Fibroblast of mammary gland (primary cell): ENCODE results near the gene NAV3.
A peak's percentile ranks its signal among the peaks of the same experiment; 100 is the strongest.

Source experiments
- DNase-seq: peaks from one replicate; pipeline ENCODE4 v3.0.0-alpha.2; 2010; ENCODE audit warnings: low read depth
- H3K4me3 ChIP-seq: 2 replicates; pipeline ENCODE4 v1.5.1; 2011; ENCODE audit warnings: low read depth, mild to moderate bottlenecking, low read length, moderate library complexity; ENCODE audit not compliant: control insufficient read depth
- TF ChIP-seq, protein P1 (sequence below): conservative IDR thresholded peaks from 2 replicates; pipeline ENCODE4 v1.5.1; 2011; ENCODE audit warnings: low read depth, low read length, inconsistent platforms; ENCODE audit not compliant: control insufficient read depth, insufficient read depth

The NAV3 gene

DNA sequence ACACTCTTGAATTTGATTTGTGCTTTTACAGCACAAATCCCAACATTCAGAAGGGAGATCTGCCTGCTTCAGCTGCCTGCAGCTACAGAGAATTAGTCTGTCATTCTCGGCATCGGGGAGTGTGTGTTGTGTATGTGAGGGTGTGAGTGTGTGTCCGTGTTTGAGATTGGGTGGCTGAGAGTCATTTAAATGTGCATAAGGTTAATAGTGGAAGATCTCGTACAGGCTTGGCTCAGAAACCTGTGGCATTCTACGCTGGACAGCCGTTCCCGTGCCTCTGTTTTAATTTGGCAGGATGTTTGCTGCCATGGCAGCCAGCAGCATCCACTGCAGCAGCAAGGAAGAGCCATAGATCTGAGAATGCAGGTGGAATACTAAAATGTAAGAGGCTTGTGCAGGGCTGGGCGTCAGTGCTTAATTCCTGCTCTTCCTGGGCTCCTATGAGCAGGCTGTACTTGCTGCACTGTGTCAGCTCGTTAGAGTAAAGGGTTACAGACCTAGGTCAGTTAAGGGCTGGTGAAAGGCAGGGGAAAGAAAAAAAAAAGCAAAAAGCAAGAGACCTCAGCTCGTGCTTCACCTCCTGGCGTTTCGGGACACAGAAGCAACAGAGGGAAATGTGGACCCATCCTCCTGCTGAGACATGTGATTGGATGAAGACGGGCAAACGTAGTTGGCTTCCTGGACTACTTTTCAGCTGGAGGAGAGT lies 205.4 kb downstream of the NAV3 start:
- peak; percentile 22 for DNase-seq

DNA sequence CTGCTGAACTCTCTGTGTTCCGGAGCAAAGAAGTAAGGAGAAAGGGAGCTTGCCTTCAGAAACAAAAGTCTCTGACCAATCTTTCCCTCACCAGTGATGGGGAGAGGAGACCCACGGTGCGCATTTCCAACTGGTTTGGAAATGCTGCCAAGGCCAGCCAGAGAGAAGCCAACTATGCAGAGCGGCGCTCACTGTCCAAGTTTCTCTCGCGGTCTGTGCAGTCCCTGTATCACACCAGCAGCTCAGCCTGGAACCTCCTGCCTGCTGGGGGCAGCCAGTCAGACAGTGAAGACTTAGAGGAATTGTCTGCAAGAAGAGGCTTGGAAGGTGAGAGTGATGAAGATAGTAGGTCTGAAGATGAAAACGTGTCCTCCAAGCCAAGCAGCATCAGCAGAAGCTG lies 206.2 kb downstream of the NAV3 start:
- DNase-seq, result no peak
- TF ChIP-seq, protein P1, sequence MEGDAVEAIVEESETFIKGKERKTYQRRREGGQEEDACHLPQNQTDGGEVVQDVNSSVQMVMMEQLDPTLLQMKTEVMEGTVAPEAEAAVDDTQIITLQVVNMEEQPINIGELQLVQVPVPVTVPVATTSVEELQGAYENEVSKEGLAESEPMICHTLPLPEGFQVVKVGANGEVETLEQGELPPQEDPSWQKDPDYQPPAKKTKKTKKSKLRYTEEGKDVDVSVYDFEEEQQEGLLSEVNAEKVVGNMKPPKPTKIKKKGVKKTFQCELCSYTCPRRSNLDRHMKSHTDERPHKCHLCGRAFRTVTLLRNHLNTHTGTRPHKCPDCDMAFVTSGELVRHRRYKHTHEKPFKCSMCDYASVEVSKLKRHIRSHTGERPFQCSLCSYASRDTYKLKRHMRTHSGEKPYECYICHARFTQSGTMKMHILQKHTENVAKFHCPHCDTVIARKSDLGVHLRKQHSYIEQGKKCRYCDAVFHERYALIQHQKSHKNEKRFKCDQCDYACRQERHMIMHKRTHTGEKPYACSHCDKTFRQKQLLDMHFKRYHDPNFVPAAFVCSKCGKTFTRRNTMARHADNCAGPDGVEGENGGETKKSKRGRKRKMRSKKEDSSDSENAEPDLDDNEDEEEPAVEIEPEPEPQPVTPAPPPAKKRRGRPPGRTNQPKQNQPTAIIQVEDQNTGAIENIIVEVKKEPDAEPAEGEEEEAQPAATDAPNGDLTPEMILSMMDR, result no peak
- no peak overlapping the region for H3K4me3 ChIP-seq

More for the DNA sequence above, 205.4 kb downstream of the NAV3 start:
- H3K4me3 ChIP-seq, result no peak overlapping the region
- TF ChIP-seq, protein P1, result no peak

DNA sequence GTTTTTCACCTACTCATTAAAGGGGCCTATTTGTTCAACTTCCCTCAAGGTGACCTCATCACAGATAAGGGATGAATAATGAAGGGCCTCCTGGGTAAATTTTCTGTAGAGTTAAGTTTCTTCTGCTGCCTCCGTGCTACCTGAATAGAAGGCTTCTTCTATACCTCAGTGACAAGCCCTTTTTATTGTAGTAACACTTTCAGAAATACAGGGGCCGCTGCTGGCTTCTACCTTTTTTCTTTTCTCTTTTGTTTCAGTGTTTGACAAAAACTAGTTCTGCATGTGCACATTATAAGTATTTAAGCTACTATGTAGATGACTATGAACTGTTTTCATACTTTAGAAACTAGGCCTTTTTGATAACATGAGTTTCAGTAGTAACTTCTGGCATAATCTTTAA lies 207.0 kb downstream of the NAV3 start:
- TF ChIP-seq, protein P1, result no peak

DNA sequence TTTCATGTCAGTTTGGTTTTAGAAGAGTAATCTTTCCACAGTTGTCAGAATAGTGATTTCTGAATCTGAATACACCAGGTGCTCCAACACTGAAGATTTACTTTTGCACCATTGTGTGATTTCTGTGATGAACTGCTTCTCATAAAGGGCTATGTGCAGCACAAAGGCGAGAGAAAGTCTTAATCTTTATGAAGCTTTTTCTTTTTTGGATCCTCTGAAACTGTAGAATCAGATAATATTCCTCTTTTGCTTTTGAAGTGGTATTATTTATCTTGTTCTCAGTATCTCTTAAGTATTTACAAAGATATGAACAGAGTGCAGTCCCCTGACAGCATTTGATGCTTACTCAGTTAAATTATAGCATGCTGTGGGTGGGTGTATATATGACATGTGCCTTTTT lies 207.8 kb downstream of the NAV3 start:
- no peak overlapping the region for H3K4me3 ChIP-seq
- DNase-seq, result no peak
- TF ChIP-seq, protein P1, result no peak

More for the DNA sequence above, 207.0 kb downstream of the NAV3 start:
- DNase-seq, result no peak
- H3K4me3 ChIP-seq, result no peak overlapping the region

DNA sequence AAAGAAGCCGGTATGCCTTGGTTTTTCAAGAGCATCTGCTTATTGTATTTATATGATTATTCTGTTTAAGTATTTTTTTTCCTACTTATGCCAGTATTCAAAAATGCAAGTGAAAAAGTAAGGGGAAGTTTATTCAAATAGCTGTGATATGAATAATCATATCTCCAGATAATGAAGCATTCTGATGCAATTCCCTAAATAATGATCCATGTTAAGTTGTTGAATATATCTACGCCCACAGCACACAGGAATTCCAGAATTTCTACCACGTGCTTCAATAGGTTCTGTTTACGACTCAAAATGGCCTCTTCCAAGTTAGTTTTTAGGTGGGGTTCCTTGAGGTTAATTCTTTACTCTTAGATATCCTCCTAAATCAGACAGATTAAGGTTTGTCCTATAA lies 208.3 kb downstream of the NAV3 start:
- DNase-seq, result no peak
- TF ChIP-seq, protein P1, result no peak
- H3K4me3 ChIP-seq, result no peak overlapping the region

DNA sequence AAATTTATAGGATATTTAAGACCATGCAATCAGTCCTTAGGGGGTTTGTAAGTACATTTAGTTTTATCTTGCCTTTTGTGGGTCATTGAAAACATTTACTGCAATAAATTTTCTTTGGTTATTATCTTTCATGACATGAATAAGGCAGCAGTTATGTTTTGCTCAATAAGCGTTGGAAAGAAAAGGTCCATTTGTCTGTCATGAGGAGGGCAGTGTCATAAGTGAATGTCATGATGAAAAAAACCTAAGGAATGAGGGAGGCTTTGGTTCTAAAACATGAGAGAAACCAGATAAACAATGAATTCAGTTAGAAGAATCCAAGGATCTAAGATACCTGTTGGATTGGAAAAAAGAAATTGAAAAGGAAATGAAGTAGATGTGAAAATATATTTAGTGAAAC lies 209.4 kb downstream of the NAV3 start:
- TF ChIP-seq, protein P1, result no peak

More for the DNA sequence above, 209.4 kb downstream of the NAV3 start:
- no peak for DNase-seq
- no peak overlapping the region for H3K4me3 ChIP-seq
